PC-9 (cell line): ENCODE results near the gene SYNE1. TPM values are rescaled to one million over a fixed set of nuclear protein-coding genes. Genes with fewer than 3 reads are reported as not detected.

Source experiments
- BruUV-seq: library from RNA; stranded (reverse); fragments of 400-500 nt; replicated peaks from 2 replicates; lab custom pipeline; 2021; lab: Mats Ljungman, UMichigan
- CTCF ChIA-PET: fragments of 300-600 bp; sonication (Branson Sonifier 250); formaldehyde crosslinking; loops from one replicate; lab custom pipeline; 2022; ENCODE audit warnings: antibody characterized with exemption; lab: Charles Lee
- POLR2A ChIA-PET: fragments of 300-600 bp; sonication (Branson Sonifier 250); formaldehyde crosslinking; loops from one replicate; lab custom pipeline; 2022; ENCODE audit warnings: antibody characterized with exemption; ENCODE audit not compliant: unreplicated experiment; lab: Charles Lee
- DNase-seq, 2 experiments: peaks; one replicate each; pipeline versions ENCODE4 v3.0.0 to v3.0.0-alpha.2; 2015 to 2022; ENCODE audit warnings: mixed read lengths in 1 of 2
- H2AFZ ChIP-seq: fragments of 200-600 bp; sonication (generic); 2 replicates; pipeline ENCODE4 v1.8.1; 2017; ENCODE audit warnings: antibody characterized with exemption
- H3F3A ChIP-seq: fragments of 200-600 bp; sonication (generic); 2 replicates; pipeline ENCODE4 v1.8.1; 2017; ENCODE audit warnings: antibody characterized with exemption, mild to moderate bottlenecking, low read depth; ENCODE audit not compliant: insufficient read depth
- H3K27ac ChIP-seq: fragments of 200-600 bp; sonication (generic); 2 replicates; pipeline ENCODE4 v1.6.1; 2016; ENCODE audit warnings: mixed run types
- H3K27me3 ChIP-seq: fragments of 200-600 bp; sonication (generic); 2 replicates; pipeline ENCODE4 v1.6.1; 2016; ENCODE audit warnings: low read depth, mixed run types; ENCODE audit not compliant: insufficient read depth
- H3K36me3 ChIP-seq: fragments of 200-600 bp; sonication (generic); 2 replicates; pipeline ENCODE4 v1.6.1; 2016; ENCODE audit warnings: low read depth, mixed run types
- H3K4me1 ChIP-seq: fragments of 200-600 bp; sonication (generic); replicated peaks from 2 replicates; pipeline ENCODE4 v1.6.1; 2016; ENCODE audit warnings: mixed run types; ENCODE audit not compliant: insufficient read depth
- H3K4me2 ChIP-seq: fragments of 200-600 bp; sonication (generic); 2 replicates; pipeline ENCODE4 v1.6.1; 2017; ENCODE audit warnings: mixed run types
- H3K4me3 ChIP-seq: fragments of 200-600 bp; sonication (generic); 2 replicates; pipeline ENCODE4 v1.6.1; 2016; ENCODE audit warnings: mixed run types
- H3K79me2 ChIP-seq: fragments of 200-600 bp; sonication (generic); 2 replicates; pipeline ENCODE4 v1.6.1; 2017; ENCODE audit warnings: low read depth, mixed run types
- H3K9me2 ChIP-seq: fragments of 200-600 bp; sonication (generic); 2 replicates; pipeline ENCODE4 v1.8.1; 2017; ENCODE audit warnings: mild to moderate bottlenecking; ENCODE audit not compliant: insufficient read depth
- H3K9me3 ChIP-seq: fragments of 200-600 bp; sonication (generic); 2 replicates; pipeline ENCODE4 v1.8.1; 2016; ENCODE audit warnings: low read depth; ENCODE audit not compliant: insufficient read depth
- H4K20me1 ChIP-seq: fragments of 200-600 bp; sonication (generic); 2 replicates; pipeline ENCODE4 v1.8.1; 2017; ENCODE audit not compliant: insufficient read depth
- EZH2 ChIP-seq: fragments of 200-600 bp; sonication (generic); IDR thresholded peaks from 2 replicates; pipeline ENCODE4 v1.8.0; 2017; ENCODE audit warnings: antibody characterized with exemption, low read depth
- intact Hi-C: fragments of 100-400 bp; cut with micrococcal nuclease; formaldehyde crosslinking; loops from one replicate; pipeline ENCODE4 v1.10.0; 2022; ENCODE audit not compliant: unreplicated experiment
- total RNA-seq: library from RNA; stranded (reverse); gene quantifications from 2 replicates; pipeline ENCODE4 v1.2.3, GENCODE V29; 2021
- TF ChIP-seq, protein P1 (sequence below): fragments of 200-600 bp; sonication (generic); conservative IDR thresholded peaks from 2 replicates; pipeline ENCODE4 v1.6.1; 2017; ENCODE audit warnings: mixed run types, antibody characterized with exemption, mild to moderate bottlenecking, moderate library complexity

SYNE1 gene
- total RNA-seq, 1 experiment from 2014 or later, result 13.4 TPM

GRCh38 chr6:152573762-152574161, 63.4 kb downstream of the SYNE1 start:
- no peak for TF ChIP-seq EZH2
- TF ChIP-seq, protein P1, sequence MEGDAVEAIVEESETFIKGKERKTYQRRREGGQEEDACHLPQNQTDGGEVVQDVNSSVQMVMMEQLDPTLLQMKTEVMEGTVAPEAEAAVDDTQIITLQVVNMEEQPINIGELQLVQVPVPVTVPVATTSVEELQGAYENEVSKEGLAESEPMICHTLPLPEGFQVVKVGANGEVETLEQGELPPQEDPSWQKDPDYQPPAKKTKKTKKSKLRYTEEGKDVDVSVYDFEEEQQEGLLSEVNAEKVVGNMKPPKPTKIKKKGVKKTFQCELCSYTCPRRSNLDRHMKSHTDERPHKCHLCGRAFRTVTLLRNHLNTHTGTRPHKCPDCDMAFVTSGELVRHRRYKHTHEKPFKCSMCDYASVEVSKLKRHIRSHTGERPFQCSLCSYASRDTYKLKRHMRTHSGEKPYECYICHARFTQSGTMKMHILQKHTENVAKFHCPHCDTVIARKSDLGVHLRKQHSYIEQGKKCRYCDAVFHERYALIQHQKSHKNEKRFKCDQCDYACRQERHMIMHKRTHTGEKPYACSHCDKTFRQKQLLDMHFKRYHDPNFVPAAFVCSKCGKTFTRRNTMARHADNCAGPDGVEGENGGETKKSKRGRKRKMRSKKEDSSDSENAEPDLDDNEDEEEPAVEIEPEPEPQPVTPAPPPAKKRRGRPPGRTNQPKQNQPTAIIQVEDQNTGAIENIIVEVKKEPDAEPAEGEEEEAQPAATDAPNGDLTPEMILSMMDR, result no peak
- Histone ChIP-seq H3K9me2 (no peaks in the 10 kb centered on the region), H2AFZ (no peak overlapping the region), H3K9me3 (no peaks in the 10 kb centered on the region), H3K4me2 (no peak overlapping the region), H3F3A (no peaks in the 10 kb centered on the region), H3K27ac (no peak overlapping the region), H3K79me2 (no peaks in the 10 kb centered on the region), H3K4me1 (peaks cover 12% of the 10 kb centered on the region; the same call in 1 of the 2 replicates), H3K4me3 (no peak overlapping the region), H3K36me3 (no peaks in the 10 kb centered on the region), H3K27me3 (no peaks in the 10 kb centered on the region), H4K20me1 (no peaks in the 10 kb centered on the region)
- CTCF ChIA-PET, result no interaction called here
- POLR2A ChIA-PET, result no interaction called here
- no TSS peak for BruUV-seq
- intact Hi-C loops, result no loop called here
- DNase-seq, result no peak

DNA sequence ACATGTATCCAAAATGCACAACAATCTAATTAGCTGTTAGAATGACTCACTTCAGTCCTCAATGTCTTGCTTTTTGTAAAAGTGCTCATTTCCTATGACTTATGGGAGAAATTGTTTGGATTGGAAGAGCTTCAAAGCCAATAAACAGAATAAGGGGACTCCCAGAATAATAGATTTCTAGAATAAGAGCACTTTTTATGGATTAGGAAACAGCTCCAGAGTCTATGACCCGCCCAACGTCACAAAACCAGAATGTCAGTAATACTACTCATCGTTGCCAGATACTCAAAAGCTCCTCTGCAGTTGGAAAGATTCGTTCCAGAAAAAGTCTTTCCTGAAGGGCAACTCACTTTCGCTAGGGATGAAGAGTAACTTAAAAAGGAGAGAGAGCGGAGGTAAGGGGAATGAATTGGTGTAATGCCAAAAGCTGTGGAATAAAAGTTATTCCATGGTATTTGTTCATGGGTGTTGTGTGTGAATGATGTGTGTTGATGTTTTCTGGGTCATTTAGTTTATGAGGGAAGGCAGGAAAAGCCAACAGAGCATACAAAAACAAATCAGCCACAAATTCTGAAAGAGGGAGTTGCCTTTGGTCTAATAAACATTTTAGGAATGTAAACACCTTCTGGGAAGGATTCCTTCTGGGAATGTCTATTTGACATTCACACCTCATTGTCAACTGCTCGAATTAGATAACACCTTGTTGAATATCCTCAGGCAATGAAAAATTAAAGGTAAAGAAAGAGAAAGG, 64.6 kb downstream of the SYNE1 start:
- H3K4me3 ChIP-seq, result no peak overlapping the region
- no peak for TF ChIP-seq EZH2
- TF ChIP-seq, protein P1, result no peak
- no peaks in the 10 kb centered on the region for H4K20me1 ChIP-seq
- intact Hi-C loops, result no loop called here
- CTCF ChIA-PET, result no interaction called here
- DNase-seq, result no peak
- H3K79me2 ChIP-seq, result no peaks in the 10 kb centered on the region
- H2AFZ ChIP-seq, result no peak overlapping the region
- H3K36me3 ChIP-seq, result no peaks in the 10 kb centered on the region
- POLR2A ChIA-PET, result no interaction called here
- H3K27me3 ChIP-seq, result no peaks in the 10 kb centered on the region
- H3K4me1 ChIP-seq, result peaks cover 12% of the 10 kb centered on the region; the same call in 1 of the 2 replicates
- H3F3A ChIP-seq, result no peaks in the 10 kb centered on the region
- H3K9me3 ChIP-seq, result no peaks in the 10 kb centered on the region
- H3K9me2 ChIP-seq, result no peaks in the 10 kb centered on the region
- BruUV-seq, result no TSS peak
- H3K4me2 ChIP-seq, result no peak overlapping the region
- no peak overlapping the region for H3K27ac ChIP-seq

- H3K9me3 ChIP-seq, result no peaks in the 10 kb centered on the region
- H3K27me3 ChIP-seq, result no peaks in the 10 kb centered on the region
- TF ChIP-seq, protein P1, result no peak
- no peak for TF ChIP-seq EZH2
- no peaks in the 10 kb centered on the region for H3K79me2 ChIP-seq
- intact Hi-C loops, result no loop called here
- H3K36me3 ChIP-seq, result no peaks in the 10 kb centered on the region
- H3K4me2 ChIP-seq, result no peak overlapping the region
- POLR2A ChIA-PET, result no interaction called here
- CTCF ChIA-PET, result no interaction called here
- peaks cover 12% of the 10 kb centered on the region; the same call in 1 of the 2 replicates for H3K4me1 ChIP-seq
- DNase-seq, result no peak
- H3K27ac ChIP-seq, result no peak overlapping the region
- no peak overlapping the region for H3K4me3 ChIP-seq
- H4K20me1 ChIP-seq, result no peaks in the 10 kb centered on the region
- no peaks in the 10 kb centered on the region for H3K9me2 ChIP-seq
- no TSS peak for BruUV-seq
- H3F3A ChIP-seq, result no peaks in the 10 kb centered on the region
- no peak overlapping the region for H2AFZ ChIP-seq
These were observed 65.2 kb downstream of the SYNE1 start for GRCh38 chr6:152571943-152572337.
